Middle frontal gyrus (tissue), 1 donor: ENCODE data around the gene ABR.
"Not testable (repeated sequence)": the region's sequence is repeated elsewhere in the genome, so short reads cannot be mapped to it uniquely, and the experiment has no call there.

ENCODE experiments used
- DNase-seq: peaks from one replicate; pipeline ENCODE4 v3.0.0-alpha.2; 2015; ENCODE audit warnings: low spot score; ENCODE audit errors: extremely low spot score

Gene ABR

GRCh38 chr17:1048516-1049115, 131.2 kb downstream of the ABR start:
- not testable (repeated sequence) for DNase-seq

DNA sequence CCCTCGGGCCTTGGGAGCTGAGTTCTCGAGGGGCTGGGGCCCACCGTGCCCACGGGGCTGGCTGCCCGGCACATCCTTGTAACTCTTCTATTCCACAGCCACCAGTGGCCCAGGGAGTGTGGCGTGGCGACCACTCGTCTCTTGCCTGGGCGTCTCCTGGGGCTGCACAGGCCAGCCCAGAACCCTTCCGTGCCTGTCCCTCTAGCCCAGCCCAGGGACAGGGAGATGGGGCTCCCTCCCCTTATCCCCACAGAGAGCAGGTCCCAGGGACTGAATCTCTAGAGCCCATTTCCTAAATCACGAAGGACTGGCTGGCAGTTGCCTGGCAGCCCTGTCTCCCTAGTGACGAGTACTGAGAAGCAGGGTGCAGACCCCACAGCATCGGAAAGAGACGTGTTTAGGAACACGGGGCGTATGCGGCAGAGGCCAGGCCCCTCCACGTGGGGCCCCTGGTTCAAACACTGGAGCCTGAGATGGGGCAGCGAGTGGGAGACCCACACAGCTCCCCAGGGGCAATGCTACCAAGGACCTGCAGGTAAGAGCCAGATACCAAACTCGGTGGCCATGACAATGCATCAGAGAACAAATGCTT, 131.8 kb downstream of the ABR start:
- no peak for DNase-seq

DNA sequence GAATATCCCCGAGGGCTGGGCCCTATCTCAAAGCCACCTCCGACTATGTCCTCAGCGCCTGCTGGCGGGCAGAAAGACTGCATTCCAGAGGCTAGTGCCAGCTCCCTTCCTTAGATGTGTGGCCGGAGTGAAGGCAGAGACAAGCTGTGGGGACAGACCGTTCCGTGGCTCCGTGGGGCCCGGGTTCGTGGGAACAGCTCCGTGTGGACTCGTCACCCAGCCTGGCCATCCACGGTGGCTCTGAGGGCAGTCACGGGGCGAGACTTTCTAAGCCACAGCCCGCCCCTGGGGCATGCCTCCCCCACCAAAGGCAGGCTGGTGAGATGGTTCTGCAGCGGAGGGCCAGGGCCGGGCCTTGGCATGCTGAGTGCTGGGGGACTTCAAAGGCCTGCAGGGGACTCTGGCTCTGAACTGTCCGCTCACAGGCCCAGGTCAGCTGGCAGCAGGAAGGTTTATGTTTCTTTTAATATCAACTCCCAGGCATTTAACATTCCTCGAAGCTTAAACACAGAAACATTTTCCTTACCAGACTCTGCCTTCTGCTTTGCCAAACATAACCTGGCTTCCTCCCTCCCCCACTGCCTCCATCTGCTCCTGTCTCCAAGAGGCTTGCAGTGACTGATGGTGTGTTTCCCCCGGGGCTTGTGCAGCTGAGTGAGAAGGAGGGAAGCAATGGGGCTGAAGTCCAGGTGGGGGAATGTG, 132.5 kb downstream of the ABR start:
- no peak for DNase-seq

- DNase-seq, result no peak
Observed at GRCh38 chr17:1045456-1045855, 134.3 kb downstream of the ABR start.

- not testable (repeated sequence) for DNase-seq
Observed at GRCh38 chr17:1044387-1045009, 135.3 kb downstream of the ABR start.

DNA sequence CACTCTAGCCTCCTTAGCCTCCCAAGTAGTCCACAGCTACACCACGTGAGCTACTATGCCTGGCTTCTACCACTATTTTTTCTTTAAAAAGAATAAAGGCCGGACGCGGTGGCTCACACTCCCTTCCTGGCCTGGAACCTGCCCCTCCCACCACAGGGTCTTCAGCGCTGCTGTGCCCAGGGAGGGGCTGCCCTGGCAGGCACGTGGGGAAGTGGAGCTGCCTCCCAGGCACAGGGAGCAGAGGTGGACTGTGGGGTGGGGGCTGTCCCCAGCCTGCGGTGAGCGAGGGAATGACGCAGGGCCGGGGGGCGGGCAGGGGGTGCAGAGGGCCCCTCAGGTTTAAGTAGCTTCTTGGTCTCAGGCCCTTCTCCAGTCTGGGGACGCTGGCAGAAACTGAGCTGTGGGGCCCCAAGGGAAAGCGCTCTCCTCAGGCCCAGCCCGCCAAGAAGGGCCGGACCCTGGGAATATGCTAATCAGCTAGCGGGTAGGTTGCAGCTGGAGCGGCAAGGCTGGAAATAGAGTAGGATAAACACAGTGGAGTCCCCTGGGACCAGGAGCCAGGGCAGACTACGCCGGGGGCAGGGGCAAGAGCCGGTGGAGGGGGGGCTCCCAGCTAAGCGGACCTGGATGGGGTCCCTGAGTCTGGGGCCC, 136.1 kb downstream of the ABR start:
- DNase-seq, result no peak

DNA sequence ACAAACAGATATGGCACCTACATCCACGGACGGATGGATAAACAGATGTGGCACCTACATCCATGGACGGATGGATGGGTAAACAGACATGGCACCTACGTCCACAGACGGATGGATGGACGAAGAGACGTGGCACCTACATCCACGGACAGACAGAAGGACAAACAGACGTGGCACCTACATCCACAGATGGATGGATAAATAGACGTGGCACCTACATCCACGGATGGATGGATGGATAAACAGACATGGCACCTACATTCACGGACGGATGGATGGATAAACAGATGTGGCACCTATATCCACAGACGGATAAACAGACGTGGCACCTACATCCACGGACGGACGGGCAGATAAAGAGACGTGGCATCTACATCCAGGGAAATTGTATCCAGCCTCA, 137.3 kb downstream of the ABR start:
- DNase-seq, result no peak

DNA sequence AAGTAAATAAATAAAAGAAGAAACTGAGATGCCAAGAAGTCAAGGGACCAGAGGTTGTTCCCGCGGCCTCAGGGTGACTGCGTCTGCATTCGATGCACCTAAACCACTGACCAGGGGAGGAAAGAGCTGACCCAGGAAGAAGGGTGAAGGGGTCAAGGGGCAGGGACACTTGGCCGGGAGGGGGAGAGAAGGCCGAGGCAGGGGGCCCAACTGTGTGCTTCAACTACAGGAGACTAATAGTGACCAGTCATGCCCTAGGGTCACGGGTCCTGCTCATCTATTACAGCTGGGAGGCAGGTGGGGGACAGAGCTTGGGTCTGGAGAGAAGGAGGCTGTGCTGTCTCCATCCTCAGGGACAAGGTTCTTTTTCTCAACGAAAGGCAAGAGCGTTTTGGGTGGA, 138.0 kb downstream of the ABR start:
- no peak for DNase-seq

GRCh38 chr17:1040216-1040600, 139.6 kb downstream of the ABR start:
- DNase-seq, result no peak

- no peak for DNase-seq
Observed at GRCh38 chr17:1039511-1040215, 140.1 kb downstream of the ABR start.

GRCh38 chr17:1039123-1039507, 140.7 kb downstream of the ABR start:
- no peak for DNase-seq

- no peak for DNase-seq
Observed at GRCh38 chr17:1038459-1039122, 141.2 kb downstream of the ABR start.

DNA sequence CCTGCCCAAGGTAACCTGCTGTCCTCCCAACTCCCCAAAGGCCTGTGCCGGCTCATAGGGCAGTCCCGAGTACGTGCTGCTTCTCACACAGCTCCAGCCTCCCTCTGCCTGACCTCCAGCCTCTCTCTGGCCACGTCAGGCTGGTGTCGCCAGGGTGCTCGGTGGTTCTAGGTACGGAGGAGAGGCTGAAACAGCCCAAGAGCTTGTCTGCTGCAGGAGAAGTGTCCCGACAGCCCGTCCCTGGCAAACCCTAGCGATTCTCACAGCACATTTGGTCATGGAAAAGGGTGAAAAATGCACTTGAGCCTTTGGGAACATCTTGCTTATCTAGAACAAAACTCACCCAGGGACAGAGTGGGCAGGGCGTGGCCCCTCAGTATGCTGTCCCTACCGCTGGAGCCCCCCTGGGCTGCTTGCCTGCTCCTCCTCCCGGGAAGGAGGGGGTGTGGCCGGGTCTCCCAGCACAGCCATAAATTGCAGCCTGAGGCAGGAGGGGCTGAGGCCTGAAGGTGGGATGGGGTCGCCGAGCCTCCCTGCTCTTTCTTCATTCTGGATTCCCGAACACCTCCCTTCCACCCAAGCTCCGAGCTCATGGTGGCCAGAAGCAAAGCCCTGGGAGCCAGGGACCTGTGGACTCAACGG, 142.4 kb downstream of the ABR start:
- no peak for DNase-seq

DNA sequence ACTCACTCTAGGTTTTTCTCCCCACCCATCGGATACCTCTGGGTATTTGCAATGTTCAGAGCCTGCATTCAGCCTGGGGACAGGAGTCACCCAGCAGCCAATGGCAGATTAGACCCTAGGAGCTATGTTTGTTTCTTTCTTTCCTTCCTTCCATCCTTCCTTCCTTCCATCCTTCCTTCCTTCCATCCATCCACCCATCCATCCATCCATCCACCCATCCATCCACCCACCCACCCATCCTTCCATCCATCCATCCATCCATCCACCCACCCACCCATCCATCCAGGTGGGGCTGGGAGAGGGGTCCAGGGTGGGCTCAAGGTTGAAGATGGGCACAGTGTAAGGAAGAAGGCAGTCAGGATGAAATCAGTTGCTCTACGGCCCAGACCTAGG, 142.9 kb downstream of the ABR start:
- DNase-seq, result no peak

DNA sequence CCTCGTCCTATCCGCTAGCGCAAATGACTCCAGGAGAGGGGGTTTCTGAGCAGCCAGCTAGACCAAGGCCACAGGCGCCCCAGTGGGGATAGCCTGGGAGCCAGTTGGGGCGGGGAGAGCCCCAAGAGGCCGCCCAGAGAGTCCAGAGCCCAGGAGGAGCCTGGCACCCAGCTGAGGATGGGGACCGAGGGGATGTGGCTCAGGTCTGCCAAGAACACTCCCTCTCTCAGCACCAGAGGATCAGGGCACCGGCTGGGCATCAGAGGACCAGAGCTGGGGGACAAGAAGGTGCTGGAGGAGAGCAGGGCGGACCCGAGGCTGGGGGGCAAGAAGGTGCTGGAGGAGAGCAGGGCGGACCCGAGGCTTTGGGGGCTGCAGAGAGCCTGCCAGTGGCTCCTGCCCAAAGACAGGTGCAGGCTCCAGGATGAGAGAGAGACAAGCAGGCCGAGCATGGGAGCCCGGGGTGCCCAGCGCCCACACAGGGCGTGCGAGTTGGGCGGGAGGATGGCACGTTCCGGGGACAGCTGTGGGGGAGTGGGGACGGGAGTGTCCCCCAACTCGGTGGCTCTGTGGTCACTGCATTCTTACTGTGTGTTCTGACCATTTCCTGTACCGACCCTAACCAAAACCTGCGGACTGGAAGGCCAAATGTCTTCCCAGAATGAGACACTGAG, 143.5 kb downstream of the ABR start:
- DNase-seq, result no peak

DNA sequence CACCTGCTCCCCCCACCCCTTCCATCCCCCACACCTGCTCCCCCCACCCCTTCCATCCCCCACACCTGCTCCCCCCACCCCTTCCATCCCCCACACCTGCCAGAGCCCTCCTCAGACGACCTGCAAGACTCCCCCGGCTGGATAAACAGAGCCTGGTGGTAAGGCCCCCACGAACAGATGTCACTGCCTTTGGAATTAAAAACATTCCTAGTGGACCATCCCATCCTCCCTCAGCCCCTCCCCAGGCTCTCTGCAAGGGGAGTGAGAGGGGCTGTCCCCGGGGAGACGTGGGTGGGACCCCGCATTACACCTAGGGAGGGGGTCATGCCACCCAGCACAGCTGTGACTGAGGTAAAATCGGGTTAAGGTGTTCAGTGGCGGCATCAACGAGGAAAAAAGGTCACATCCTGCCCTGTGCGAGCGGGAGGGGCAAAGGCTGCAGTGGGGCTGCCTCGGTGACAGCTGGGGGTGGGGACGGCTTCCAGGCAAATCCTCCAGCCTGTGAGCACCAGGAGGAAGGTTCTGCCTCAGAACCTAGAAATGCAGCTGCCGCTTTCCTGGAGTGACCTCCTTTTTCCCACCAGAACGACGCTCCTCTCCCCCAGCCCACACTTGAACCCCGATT, 144.1 kb downstream of the ABR start:
- no peak for DNase-seq

DNA sequence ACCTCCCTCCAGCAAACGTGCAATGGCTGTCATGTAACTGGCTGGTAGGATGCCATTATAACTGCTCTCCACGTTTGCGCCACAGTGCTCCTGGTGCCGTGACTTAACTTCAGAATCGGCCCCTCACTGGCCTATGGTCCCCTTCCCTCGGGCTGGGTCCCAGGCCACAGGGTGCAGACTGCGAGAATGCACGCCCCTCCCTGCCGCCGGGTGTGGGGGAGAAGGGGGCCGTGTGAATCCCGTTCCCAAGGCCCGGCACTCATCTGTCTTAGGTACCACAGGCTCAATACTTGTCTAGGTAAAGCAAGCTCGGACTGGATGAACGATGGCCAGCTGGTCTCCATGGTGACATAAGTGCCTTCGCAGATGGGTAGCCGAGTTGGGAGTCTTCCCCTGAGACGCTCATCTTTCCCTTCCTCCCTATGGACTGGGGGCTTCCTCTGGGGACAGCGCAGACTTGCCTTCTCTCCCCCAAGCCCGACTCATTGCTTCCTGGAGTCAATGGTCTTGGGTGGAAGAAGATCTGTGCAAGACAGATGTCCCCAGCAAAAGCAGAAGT, 145.1 kb downstream of the ABR start:
- DNase-seq, result no peak

DNA sequence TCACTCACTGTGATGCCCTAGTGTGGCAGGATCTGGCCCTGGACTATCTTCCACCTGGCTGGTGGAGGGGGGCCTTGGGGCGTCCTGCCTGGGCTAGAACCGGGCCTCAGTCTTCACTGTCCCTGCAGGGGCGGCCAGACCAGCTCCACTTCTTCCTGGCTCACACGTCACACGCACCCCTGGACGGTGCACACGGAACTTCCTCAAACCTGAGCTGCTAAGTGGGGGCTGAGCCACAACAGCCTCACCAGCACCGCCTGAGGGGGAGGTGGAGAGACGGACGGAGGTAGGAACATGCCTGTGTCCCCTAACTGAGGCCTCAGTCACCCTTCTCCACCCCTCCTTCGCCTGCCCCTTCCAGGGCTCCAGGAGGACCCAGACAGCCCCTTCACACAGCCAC, 146.3 kb downstream of the ABR start:
- DNase-seq, result no peak

GRCh38 chr17:1032391-1032790, 147.4 kb downstream of the ABR start:
- no peak for DNase-seq
